ENCODE measurements around the gene GET4. TPM values are rescaled to one million over a fixed set of nuclear protein-coding genes. Genes with fewer than 3 reads are reported as not detected.

The GET4 gene
- total and polyA plus RNA-seq, 2 of the 13 experiments (the other 11 are each of a cell fraction or from before 2014, with no cell fraction given) = 28.2 to 35.2 TPM

- BruUV-seq (replicated peaks) = no TSS peak
- FAIRE-seq = no peak
- in situ Hi-C loops (cut with HindIII; ENCODE audit: extremely low pct_ligation_motif_present, low pct_unique_long_range_greater_than_20kb) (no loop called here), intact Hi-C loops (cut with micrococcal nuclease; ENCODE audit: unreplicated experiment) (no loop called here)
- no peak for DNase-seq (ENCODE audit: low spot score)
- H3K79me2 ChIP-seq (ENCODE audit: insufficient read depth, low read length) = no peaks in the 10 kb centered on the region
- no peak for TF ChIP-seq RERE (CRISPR knock-in tag; IDR thresholded peaks at IDR 0.05; ENCODE audit: low read depth)
- no peak for TF ChIP-seq KLF11 (CRISPR knock-in tag; IDR thresholded peaks at IDR 0.05)
- no peak for TF ChIP-seq TGIF2 (CRISPR knock-in tag; IDR thresholded peaks at IDR 0.05)
- no peak for TF ChIP-seq ZBTB20 (CRISPR knock-in tag; IDR thresholded peaks at IDR 0.05; ENCODE audit: borderline replicate concordance, low read depth)
- no peak for TF ChIP-seq REL (CRISPR knock-in tag; conservative IDR thresholded peaks at IDR 0.05)
- no peak for TF ChIP-seq RBM39 (IDR thresholded peaks at IDR 0.05; ENCODE audit: low read depth, low read length, poor library complexity, severe bottlenecking)
- TF ChIP-seq ZNF160 (CRISPR knock-in tag; IDR thresholded peaks at IDR 0.05) = no peak
- TF ChIP-seq HIVEP1 (CRISPR knock-in tag; IDR thresholded peaks at IDR 0.05) = no peak
- no peak for TF ChIP-seq HMGXB3 (CRISPR knock-in tag; IDR thresholded peaks at IDR 0.05; ENCODE audit: borderline replicate concordance)
- no peak for TF ChIP-seq TFDP2 (CRISPR knock-in tag; IDR thresholded peaks at IDR 0.05)
- TF ChIP-seq ZNF577 (CRISPR knock-in tag; IDR thresholded peaks at IDR 0.05; ENCODE audit: borderline replicate concordance, low read depth) = no peak
- TF ChIP-seq ZNF768 (CRISPR knock-in tag; IDR thresholded peaks at IDR 0.05) = no peak
- no peak for TF ChIP-seq RFXAP (CRISPR knock-in tag; IDR thresholded peaks at IDR 0.05; ENCODE audit: borderline replicate concordance)
- TF ChIP-seq MEIS2 (CRISPR knock-in tag; IDR thresholded peaks at IDR 0.05) = no peak
- TF ChIP-seq ZNF749 (CRISPR knock-in tag; IDR thresholded peaks at IDR 0.05; ENCODE audit: borderline replicate concordance) = no peak
- no peak overlapping the region for H3K4me3 ChIP-seq (replicated peaks in 1 of 3; ENCODE audit: insufficient read depth in 1 of 3, low read depth in 2 of 3, low read length in 3 of 3)
- H3K27me3 ChIP-seq (ENCODE audit: control insufficient read depth in 1 of 2, insufficient read depth in 2 of 2, low read length in 2 of 2) = no peaks in the 10 kb centered on the region
- H3K9me3 ChIP-seq (ENCODE audit: low read length) = no peaks in the 10 kb centered on the region
- no peak for ATAC-seq
- H3K9ac ChIP-seq (ENCODE audit: insufficient read depth, low read depth, low read length) = no peak overlapping the region
- H4K20me1 ChIP-seq (ENCODE audit: insufficient read depth, low read length) = no peaks in the 10 kb centered on the region
- POLR2A ChIA-PET = no interaction called here
- 96% methylated on average over 9 of the region's 9 CpGs for WGBS (ENCODE audit: low lambda C conversion rate)
- peaks cover 4% of the 10 kb centered on the region; the same call in 1 of the 2 replicates for H3K4me1 ChIP-seq (ENCODE audit: insufficient read depth, low read length)
- H3K4me2 ChIP-seq (ENCODE audit: low read depth, low read length) = no peak overlapping the region
- CTCF ChIA-PET (ENCODE audit: low intra/inter-chr PET ratio, low total read pairs) = no interaction called here
- no peak overlapping the region for H3K27ac ChIP-seq (ENCODE audit: extremely low read length, insufficient read depth, low read length)
- no peak overlapping the region for H2AFZ ChIP-seq (ENCODE audit: low read length)
- H3K36me3 ChIP-seq (replicated peaks in 1 of 2; ENCODE audit: control insufficient read depth in 1 of 2, insufficient read depth in 2 of 2, low read length in 2 of 2) = no peaks in the 10 kb centered on the region
Observed at GRCh38 chr7:918118-918425, 41.7 kb downstream of the GET4 start.

Measured in HepG2 (cell line).